GM19395 (cell line): ENCODE data around the gene SIRT2.
"Not testable (repeated sequence)": the region's sequence is repeated elsewhere in the genome, so short reads cannot be mapped to it uniquely, and the experiment has no call there.

ENCODE experiments used
- ATAC-seq: cut with Tn5 transposase; IDR thresholded peaks from one replicate; pipeline ENCODE4 v1.9.1; 2021; ENCODE audit warnings: mild to moderate bottlenecking, moderate library complexity; ENCODE audit not compliant: unreplicated experiment

Gene SIRT2

DNA sequence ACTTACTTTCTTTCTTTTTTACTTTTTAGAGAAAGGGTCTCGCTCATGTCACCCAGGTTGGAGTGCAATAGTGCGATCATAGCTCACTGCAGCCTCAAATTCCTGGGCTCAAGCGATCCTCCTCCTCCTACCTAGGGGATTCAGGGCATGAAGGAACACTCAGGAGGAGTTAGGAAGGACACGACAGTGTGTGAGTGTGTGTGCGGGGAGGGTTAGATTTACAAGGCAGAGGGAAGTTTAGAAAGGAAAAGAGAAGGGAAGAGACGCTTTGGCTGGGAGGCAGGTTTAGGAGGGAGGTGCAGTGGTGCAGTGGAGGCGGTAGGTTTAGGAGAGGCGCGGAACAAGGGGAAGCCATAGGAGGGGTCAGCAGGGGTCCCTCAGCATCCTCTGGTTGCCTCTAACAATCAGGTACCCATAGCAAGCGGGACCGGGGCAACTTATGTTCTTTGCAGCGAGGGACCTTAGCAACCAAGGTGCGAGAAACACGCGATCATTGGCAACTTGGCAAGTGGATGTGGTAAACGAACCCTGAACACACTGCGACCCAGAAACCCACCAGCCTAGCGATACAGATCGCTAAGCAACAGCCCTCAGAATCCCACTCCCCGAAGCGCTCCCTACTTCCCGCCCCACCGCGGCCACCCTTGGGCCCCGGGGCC lies 501 bp downstream of the SIRT2 start:
- no peak for ATAC-seq

DNA sequence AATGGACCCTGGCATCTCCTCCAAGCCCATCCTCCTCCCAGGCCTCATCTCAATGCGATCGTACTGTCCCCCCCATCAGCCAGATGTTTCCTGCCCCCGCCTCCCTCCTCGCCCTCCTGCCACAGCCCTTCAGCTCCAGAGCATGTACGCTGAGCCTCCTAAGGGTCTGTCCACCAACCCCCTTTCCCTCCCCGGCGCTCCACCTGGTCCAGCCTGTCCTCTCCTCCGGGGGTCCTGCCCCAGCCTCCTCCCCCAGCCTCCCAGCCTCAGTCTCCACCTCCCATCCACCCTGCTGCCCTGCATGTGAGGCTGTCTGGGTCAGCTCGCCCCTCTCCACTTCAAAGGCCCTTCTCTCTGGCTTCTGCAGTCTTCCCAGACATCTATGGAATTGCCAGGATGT lies 4.5 kb downstream of the SIRT2 start:
- ATAC-seq, result no peak

DNA sequence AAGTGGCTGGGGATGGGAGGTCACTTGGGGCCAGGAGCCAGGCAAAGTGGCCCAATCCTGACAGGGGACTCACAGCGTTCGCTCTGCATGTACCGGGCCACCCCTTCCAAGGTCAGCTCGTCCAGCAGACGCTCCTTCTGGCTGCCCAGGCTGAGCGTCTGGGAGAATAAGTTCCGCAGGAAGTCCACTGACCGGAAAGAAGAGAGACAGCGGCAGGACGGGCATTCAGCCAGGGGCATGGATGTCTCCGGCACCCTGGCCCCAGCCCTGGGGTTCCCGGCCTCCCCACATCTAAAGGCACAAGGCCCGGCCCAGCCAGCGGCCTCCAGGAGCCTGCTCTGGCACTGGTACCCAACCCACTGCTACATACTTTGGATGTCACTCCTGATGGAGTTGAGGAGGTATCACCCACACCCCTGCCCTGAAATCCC lies 6.1 kb downstream of the SIRT2 start:
- ATAC-seq, result no peak

DNA sequence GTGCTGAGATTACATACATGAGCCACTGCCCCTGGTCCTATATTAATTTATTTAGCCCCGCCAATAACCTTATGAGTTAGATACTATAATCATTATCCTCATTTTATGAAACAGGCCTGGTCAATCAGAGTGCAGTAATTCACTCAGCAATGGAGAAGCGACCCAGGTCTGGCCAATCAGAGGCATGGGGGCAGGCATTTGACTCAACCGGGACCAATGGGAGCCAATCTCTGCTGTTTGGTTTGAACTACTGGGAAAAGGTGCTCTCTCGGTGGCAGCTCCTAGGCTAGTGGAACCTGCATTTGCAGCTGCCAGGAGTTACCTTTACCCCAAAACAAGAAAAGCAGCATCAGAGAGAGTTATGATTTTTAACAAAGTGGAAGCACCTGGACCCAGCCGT lies 6.6 kb downstream of the SIRT2 start:
- no peak for ATAC-seq

DNA sequence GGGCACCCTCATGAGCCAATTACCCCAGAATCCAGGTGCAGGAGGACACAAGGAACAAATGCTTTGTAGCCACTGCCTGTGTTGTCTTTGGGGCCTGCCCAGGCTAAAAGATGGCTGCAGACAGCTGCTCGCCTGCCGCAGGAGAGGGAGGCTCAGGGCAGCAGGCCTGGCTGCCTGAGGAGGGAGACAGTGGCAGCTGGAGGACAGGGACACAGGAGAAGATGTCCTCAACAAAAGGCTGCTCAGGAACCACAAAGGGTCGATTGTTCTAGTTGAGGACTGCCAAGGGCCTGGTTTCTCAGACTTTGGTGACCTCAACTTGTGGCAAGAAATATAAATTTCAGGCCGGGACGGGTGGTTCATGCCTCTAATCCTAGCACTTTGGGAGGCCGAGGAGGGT lies 7.6 kb downstream of the SIRT2 start:
- no peak for ATAC-seq

DNA sequence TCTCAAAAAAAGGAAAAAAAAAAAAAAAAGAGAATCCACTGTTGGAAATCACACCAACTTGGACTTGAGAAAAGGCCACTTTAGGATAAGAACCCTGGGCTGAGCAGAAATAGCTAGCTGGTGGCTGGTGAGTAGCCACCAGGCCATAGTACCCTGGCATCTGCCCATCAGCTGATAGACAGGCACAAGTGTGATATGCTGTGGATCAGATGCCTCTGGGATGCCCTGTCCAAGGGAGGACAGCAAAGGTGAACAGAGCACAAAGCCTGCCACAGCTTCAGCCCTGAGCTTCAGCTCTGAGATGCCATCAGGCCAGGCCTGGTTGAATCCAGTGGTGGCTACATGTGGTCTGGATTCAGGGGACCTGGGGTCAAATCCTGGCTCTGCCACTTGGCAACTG lies 8.7 kb downstream of the SIRT2 start:
- ATAC-seq, result no peak

DNA sequence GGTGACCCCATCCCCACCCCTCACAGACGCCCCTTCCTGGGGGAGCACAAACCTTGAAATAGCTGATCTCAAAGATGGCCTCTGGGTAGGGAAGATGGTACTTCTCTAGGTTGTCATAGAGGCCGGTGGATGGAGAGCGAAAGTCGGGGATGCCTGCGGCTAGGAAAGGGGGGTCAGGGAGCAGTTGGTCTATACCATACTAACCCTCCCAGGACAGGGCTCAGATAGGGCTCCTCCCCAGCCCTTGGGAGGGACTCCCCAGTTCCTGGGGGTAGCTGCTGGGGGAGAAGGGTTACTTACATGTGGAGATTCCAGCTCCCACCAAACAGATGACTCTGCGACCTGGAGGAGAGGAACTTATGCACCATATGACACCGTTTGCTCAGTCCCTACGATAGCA lies 9.6 kb downstream of the SIRT2 start:
- no peak for ATAC-seq

DNA sequence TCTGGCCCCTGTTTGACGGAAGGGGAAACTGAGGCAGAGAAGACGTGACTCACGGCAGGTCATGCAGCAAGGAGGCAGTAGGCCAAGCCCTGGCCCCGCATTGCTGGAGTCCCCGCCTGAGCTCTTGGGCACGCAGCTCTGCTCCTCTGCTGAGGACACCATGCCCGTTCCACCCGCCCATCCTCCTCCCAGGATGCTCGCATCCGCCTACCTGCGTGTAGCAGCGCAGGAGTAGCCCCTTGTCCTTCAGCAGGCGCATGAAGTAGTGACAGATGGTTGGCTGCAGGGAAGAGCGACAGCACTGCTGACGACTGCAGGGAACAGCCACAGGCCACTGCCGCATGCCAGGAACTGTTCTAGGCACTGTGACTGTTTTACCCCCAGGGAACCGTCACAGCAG lies 10.5 kb downstream of the SIRT2 start:
- no peak for ATAC-seq

DNA sequence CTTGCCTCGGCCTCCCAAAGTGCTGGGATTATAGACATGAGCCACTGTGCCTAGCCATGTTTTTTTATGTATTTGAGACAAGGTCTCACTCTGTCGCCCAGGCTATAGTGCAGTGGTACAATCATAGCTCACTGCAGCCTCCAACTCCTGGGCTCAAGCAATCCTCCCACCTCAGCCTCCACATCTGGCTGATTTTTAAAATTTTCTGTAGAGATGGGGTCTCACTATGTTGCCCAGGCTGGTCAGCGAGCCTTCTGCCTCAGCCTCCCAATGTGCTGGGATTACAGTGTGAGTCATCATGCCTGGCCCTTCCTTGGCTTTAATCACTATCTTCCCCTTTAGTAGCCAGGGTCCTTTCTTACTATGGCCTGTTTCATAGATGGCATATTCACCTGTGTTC lies 14.7 kb downstream of the SIRT2 start:
- ATAC-seq, result not testable (repeated sequence)

DNA sequence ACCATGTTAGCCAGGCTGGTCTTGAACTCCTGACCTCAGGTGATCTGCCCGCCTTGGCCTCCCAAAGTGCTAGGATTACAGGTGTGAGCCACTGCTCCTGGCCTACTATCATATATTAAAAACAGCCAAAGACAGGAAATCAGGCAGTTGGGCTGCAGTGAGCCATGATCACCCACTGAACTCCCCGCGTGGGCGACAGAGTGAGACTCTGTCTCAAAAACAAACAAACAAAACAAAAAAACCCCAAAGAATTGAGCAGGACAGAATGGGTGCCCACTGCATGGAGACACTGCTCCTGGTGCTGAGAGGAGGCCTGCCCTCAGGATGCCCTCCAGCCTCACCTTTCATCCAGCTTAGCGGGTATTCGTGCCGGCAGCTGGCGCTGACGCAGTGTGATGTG lies 16.1 kb downstream of the SIRT2 start:
- ATAC-seq, result no peak

DNA sequence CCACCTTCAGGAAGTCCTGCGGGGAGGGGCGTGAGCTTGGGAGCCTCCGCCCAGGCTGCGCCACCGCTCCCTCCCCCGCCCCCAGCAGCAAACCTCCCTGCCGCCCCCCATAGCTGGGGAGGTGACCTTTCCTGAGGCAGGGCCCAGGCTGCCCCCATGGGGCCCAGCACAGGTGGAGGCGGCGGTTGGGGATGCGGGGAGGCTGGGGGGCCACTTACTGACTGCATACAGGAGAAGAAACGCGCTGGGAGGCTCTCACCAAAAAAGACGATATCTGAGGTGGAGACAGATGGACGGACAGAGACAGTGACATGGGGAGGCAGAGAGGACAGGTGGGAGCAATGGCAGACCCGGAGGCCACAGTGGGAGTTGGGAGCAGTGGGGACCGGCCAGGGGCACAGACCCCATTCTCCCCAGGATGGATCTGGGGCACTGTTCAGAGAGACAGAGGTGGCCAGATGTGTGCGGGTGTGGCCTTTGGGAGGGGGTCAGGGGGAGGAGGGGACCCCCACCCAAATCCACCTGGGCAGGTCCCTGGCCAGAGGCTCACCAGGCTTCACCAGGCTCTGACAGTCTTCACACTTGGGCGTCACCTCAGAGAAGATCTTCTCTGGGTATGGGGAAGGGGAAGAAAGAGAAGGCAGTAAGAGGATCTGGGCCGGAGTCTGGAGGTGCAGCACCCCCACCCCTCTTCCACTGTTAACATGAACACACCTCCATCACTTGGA lies 18.4 kb downstream of the SIRT2 start:
- ATAC-seq, result no peak

DNA sequence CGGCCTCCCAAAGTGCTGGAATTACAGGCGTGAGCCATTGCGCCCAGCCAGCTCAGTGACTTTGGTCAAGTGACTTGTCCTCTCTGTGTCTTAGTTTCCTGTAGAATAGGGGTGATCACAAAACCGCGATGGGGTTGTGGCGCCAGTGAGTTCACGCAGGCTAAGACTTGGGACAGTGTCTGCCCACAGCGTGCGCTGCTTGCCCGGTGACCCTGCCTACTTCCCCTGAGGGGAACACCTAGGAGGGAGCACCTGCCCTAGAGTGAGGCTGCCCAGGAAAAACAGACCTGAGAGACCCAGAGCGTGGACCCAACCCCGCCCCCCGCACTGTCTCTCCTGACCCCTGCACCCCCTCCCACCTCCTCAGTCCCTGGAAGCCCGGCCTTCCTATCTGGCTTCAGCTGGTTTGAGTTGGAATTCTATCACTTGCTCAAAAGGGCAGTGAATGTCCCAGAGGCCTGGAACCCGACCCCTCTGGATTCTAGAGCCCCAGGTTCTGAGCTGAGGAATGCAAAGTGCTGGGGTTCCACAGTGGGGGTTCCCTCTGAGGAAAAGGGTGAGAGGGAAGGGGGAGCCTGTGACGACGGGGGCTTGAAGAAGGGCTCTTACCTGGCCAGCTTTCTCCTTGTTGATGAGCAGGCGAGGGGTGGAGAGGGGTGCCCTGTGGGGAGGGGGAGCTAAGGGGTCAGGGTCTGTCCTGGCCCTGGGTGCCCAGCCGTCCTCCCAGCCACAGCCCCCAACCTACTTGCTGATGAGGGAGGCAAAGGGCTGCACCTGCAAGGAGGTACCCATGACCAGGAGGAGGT lies 19.1 kb downstream of the SIRT2 start:
- ATAC-seq, result no peak

DNA sequence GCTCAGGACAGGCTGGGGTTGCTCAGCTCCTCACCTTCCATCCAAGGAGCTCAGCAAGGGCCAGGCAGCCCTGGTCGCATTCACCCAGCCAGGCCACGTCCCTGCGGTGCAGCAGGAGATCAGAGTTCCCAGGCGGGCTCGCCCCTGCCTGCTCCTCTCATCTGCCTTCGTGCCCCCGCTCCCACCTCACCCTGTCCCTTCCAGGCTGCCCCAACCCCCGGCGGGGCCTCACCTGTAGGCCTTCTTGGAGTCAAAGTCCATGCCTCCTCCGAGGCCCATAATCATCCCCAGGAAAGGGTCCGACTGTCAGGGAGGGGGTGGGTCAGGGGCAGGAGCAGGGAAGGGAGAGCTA lies 20.0 kb downstream of the SIRT2 start:
- no peak for ATAC-seq

DNA sequence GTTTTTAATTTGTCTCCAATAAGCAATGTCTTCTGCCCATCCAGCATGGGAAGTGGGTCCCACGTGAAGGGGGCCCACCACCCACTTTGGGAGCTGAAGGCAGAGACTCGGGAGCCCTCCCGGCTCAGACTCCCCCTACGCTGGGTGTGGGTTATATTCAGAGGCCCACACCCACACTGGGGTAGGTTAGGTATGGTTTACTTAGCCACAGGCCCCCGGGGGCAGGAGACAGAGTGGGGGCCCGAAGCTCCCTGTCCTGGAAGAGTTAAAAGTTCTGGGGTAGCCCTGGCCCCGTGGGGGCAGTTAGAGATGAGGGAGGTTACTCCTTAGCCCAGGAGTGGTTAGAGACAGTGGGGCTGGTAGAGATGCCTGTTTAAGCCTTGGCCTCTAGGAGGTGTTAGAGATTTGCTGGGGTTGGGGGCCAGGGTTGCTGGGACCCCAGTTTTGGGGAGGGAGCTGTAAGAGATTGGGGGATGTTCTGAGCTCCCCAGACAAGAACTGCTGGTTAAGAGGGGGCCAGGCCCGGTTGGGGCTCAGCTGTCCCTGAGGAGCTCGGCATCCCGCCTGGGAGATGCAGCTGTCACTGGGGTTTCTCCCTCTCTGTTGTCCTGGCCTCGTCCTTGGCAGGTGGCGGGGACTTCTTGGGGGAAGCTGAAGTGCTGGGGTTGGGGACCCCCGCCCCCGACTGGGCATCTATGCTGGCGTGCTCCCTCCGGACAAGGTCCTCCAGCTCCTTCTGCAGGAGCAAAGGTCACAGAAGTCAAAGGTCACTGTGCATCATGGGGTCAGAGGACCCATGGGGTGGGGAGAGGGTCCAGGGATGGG lies 20.6 kb downstream of the SIRT2 start:
- ATAC-seq, result no peak

DNA sequence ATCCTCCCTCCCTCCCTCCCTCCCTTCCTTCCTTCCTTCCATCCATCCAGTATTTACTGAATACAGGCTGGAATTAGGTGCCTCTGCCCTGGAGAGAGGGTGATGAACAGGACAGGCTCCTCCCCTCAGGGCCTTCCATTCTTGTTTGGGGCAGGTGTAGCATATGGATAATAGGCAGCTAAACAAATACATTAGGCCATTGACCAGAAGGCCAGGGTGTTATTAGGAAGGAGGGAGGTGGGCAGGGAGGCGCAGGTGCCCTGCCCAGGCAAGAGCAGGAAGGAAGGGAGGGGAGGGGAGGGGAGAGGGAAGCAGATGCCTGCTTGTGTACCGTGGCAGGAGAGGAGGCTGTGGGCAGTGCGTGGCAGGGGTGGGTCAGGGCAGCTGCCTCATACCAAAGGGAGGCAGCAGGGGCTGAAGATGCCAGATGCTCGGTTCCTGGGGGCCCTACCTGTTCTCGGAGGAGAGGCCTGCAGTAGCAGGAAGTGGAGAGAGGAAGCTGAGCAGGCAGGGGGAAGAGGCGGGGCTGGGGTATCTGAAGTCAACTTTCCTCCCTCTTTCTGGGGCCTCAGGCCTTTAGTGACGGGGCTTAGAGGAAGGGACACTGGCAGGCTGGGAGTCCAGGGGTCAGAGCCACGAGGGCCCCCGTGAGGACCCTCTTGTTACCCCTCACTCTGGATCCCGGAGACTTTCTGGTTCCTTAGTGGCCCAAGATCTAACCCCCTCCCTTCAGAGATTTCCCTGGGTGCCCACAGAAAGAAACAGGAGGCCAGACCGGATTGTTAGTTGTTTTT lies 21.4 kb downstream of the SIRT2 start, which contains the start of gene RINL:
Gene RINL, minus strand, starts transcription at position 495 of the 794 bp plus-strand sequence. CDS start 1,533 bp downstream, outside the sequence.
- no peak for ATAC-seq

DNA sequence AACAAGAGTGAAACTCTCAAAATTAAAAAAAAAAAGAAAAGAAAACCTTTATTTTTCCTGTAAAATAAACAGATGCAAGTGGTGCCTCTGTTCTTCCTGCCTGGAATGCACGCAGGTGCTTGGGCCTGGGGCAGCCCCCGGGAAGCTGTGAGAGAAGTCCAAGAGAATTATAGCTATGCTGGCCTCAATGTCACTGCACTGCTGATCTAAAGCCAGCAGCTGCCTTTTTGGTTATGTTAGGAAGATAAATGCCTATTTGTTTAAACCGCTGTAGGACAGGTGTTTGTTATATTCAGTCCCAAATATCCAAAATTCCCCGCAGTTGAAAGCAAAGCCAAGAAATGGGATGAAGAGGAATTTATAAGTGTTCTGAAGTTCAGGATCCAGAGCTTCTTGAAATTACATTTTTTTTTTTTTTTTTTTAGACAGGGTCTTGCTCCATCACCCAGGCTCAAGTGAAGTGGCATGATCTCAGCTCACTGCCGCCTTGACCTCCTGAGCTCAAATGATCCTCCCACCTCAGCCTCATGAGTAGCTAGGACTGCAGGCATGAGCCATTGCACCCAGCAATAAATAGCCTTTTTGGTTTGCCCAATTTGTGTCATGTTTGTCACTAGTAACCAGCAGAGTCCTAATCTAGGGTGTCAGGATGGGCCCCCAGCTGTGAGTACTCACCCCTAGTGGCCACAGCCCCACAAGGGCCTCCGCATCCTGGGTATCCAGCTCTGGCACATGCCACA lies 23.6 kb downstream of the SIRT2 start:
- no peak for ATAC-seq

DNA sequence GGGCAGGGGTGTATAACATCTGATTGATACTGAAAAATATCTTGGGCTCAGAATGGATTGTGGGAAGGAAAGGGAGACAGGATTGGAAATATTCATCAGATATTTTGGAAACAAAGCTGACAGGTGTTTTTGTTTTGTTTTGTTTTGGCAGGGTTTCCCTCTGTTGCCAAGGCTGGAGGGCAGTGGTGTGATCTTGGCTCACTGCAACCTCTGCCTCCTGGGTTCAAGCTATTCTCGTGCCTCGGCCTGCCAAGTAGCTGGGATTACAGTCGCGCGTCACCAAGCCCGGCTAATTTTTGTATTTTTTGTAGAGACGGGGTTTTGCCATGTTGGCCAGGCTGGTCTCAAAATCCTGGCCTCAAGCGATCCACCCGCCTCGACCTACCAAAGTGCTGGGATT lies 26.0 kb downstream of the SIRT2 start:
- not testable (repeated sequence) for ATAC-seq

DNA sequence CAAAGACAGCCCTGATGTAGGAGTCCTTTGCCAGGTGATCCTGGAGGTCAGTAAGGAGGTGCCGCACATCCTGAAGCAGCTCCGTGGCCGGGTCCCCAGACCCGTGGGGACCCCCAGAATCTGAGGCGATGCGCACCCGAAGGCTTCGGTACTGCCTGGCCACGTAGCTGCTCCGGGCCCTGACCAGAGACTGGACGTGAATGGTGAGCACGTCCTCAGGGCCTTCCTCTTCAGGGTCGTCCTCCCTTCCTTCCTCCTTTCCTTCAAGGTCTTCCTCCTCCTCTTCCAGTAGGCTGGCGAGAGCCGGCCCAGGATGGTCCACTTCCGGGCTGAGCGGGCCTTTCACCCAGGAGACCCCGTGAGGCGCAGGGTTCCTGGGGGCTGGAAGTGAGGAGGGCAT lies 28.8 kb downstream of the SIRT2 start:
- no peak for ATAC-seq

DNA sequence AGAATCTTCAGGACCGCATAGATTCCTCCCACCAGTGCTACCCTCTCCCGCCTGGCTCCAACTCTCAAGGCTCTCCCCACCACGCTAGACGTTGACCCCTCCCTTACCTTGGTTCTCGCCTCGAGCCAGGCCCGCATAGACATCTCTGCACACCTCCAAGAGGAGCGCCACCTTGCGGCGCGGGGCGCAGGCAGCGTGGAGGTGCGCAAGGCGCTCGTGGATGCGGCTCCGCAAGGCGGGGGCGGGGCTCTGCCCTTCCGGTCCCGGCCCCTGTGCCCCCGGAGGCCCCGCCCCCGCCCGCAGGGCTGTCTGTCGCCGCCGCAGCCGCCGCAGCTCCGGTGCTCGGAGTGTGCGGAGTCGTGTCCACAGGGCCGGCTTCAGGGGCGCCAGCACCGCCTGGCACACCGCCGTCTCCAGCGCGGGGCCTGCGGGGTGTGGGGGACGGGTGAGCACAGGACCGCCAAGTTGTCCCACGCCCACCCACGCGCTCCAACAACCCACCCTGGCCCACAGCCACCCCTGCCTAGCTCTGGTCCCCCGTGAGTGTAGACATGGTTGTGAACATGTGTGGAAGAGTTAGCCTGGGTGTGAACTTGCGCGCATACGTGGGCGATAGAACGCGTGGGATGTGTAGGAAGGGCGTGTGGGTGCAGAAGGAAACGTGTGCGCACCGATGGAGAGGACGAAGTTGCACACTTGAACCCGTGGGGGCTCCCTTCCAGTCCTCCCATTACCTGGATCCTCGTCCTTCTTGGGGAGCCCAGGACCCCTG lies 29.4 kb downstream of the SIRT2 start:
- no peak for ATAC-seq
